IMR-90 (cell line): Measurements from ENCODE around the gene FAM76B. TPM values are rescaled to one million over a fixed set of nuclear protein-coding genes. Genes with fewer than 3 reads are reported as not detected.

Experiments used
- ATAC-seq: fragments of 200-7000 bp; cut with Tn5 transposase; 2 replicates; pipeline ENCODE4 v1.9.1; 2020; ENCODE audit warnings: low read depth, mild to moderate bottlenecking, moderate library complexity
- BruUV-seq: library from RNA; stranded (reverse); fragments of 400-500 nt; replicated peaks from 2 replicates; lab custom pipeline; 2021; lab: Mats Ljungman, UMichigan
- CTCF ChIA-PET: fragments of 300-600 bp; formaldehyde crosslinking; extraction: SDS; loops from one replicate; lab custom pipeline; 2021; ENCODE audit warnings: antibody characterized with exemption; lab: Yijun Ruan, JAX
- POLR2A ChIA-PET: fragments of 300-600 bp; sonication (Branson Sonifier 250); formaldehyde crosslinking; loops from one replicate; lab custom pipeline; 2022; ENCODE audit warnings: antibody characterized with exemption; ENCODE audit not compliant: unreplicated experiment; lab: Charles Lee
- DNase-seq: peaks from one replicate; pipeline ENCODE4 v3.0.0; 2013
- H2AFZ ChIP-seq: replicated peaks from 2 replicates; pipeline ENCODE3; 2013; ENCODE audit warnings: low read length, mild to moderate bottlenecking; ENCODE audit not compliant: poor library complexity
- H2AK5ac ChIP-seq: 2 replicates; pipeline ENCODE4 v1.6.1; 2013; ENCODE audit warnings: low read depth, low read length, inconsistent platforms
- H2AK9ac ChIP-seq: replicated peaks from 2 replicates; pipeline ENCODE3; 2013; ENCODE audit warnings: mild to moderate bottlenecking, low read depth, low read length, moderate library complexity; ENCODE audit not compliant: poor library complexity
- H2BK120ac ChIP-seq: 2 replicates; pipeline ENCODE4 v1.6.1; 2013; ENCODE audit warnings: low read depth, low read length, inconsistent platforms
- H2BK15ac ChIP-seq: 3 replicates; pipeline ENCODE4 v1.6.1; 2013; ENCODE audit warnings: low read depth, low read length, inconsistent platforms
- H2BK20ac ChIP-seq: 2 replicates; pipeline ENCODE4 v1.6.1; 2013; ENCODE audit warnings: low read depth, mild to moderate bottlenecking, inconsistent platforms, low read length, moderate library complexity
- H2BK5ac ChIP-seq: 2 replicates; pipeline ENCODE4 v1.6.1; 2013; ENCODE audit warnings: mild to moderate bottlenecking, low read depth, low read length, inconsistent platforms; ENCODE audit not compliant: poor library complexity, severe bottlenecking
- H3K14ac ChIP-seq: replicated peaks from 2 replicates; pipeline ENCODE4 v1.6.1; 2013; ENCODE audit warnings: low read depth, low read length, inconsistent platforms
- H3K18ac ChIP-seq: 2 replicates; pipeline ENCODE4 v1.6.1; 2013; ENCODE audit warnings: low read depth, low read length, control low read depth
- H3K23ac ChIP-seq: 2 replicates; pipeline ENCODE4 v1.6.1; 2013; ENCODE audit warnings: low read depth, low read length, inconsistent platforms
- H3K27ac ChIP-seq: 2 replicates; pipeline ENCODE4 v1.5.1; 2013; ENCODE audit warnings: mild to moderate bottlenecking, control low read depth, low read length; ENCODE audit not compliant: insufficient read depth
- H3K27me3 ChIP-seq: 2 replicates; pipeline ENCODE4 v1.6.1; 2013; ENCODE audit warnings: low read length; ENCODE audit not compliant: control insufficient read depth, insufficient read depth
- H3K36me3 ChIP-seq: 2 replicates; pipeline ENCODE4 v1.6.1; 2013; ENCODE audit warnings: low read length, mixed read lengths; ENCODE audit not compliant: control insufficient read depth, insufficient read depth
- H3K4ac ChIP-seq: 2 replicates; pipeline ENCODE4 v1.6.1; 2013; ENCODE audit warnings: low read depth, low read length, inconsistent platforms
- H3K4me1 ChIP-seq: 2 replicates; pipeline ENCODE4 v1.6.1; 2013; ENCODE audit warnings: low read length, mixed read lengths; ENCODE audit not compliant: control insufficient read depth, insufficient read depth
- H3K4me2 ChIP-seq: 2 replicates; pipeline ENCODE4 v1.6.1; 2013; ENCODE audit warnings: low read depth, mild to moderate bottlenecking, control low read depth, low read length, moderate library complexity
- H3K4me3 ChIP-seq: 2 replicates; pipeline ENCODE4 v1.5.1; 2013; ENCODE audit warnings: low read depth, mild to moderate bottlenecking, control low read depth, low read length, moderate library complexity; ENCODE audit not compliant: insufficient read depth
- H3K56ac ChIP-seq: 2 replicates; pipeline ENCODE4 v1.6.1; 2013; ENCODE audit warnings: low read length, inconsistent platforms; ENCODE audit not compliant: insufficient read depth; ENCODE audit errors: extremely low read depth
- H3K79me1 ChIP-seq, 2 experiments: 2 replicates each; pipeline ENCODE4 v1.6.1; 2013; ENCODE audit warnings: low read length in 2 of 2, inconsistent platforms in 1 of 2, low read depth in 1 of 2
- H3K9ac ChIP-seq: 2 replicates; pipeline ENCODE4 v1.6.1; 2013; ENCODE audit warnings: low read depth, low read length, control low read depth
- H3K9me1 ChIP-seq: 2 replicates; pipeline ENCODE4 v1.6.1; 2013; ENCODE audit warnings: low read length, inconsistent platforms; ENCODE audit not compliant: insufficient read depth
- H3K9me3 ChIP-seq: 2 replicates; pipeline ENCODE4 v1.6.1; 2013; ENCODE audit warnings: low read length; ENCODE audit not compliant: control insufficient read depth, insufficient read depth
- H4K20me1 ChIP-seq: 2 replicates; pipeline ENCODE4 v1.6.1; 2013; ENCODE audit warnings: low read length, inconsistent platforms; ENCODE audit not compliant: insufficient read depth
- H4K5ac ChIP-seq: 2 replicates; pipeline ENCODE4 v1.6.1; 2013; ENCODE audit warnings: mild to moderate bottlenecking, low read depth, low read length, control low read depth
- H4K8ac ChIP-seq, 2 experiments: 2 replicates each; pipeline ENCODE4 v1.6.1; 2013; ENCODE audit warnings: low read depth in 2 of 2, low read length in 2 of 2, control low read depth in 1 of 2, inconsistent platforms in 1 of 2
- H4K91ac ChIP-seq: 2 replicates; pipeline ENCODE4 v1.6.1; 2013; ENCODE audit warnings: low read depth, low read length, inconsistent platforms; ENCODE audit not compliant: insufficient read depth
- BHLHE40 ChIP-seq: fragments of 150-350 bp; IDR thresholded peaks from 2 replicates; pipeline ENCODE4 v1.6.1; 2016; ENCODE audit warnings: mild to moderate bottlenecking, low read depth, low read length
- MAFK ChIP-seq: IDR thresholded peaks from 2 replicates; pipeline ENCODE4 v1.6.1; 2012; ENCODE audit warnings: low read depth, low read length, improper control_type of control experiment
- MAZ ChIP-seq: IDR thresholded peaks from 2 replicates; pipeline ENCODE4 v1.6.1; 2012; ENCODE audit warnings: low read depth, mild to moderate bottlenecking, low read length, improper control_type of control experiment, moderate library complexity, borderline replicate concordance
- NFE2L2 ChIP-seq: fragments of 150-350 bp; IDR thresholded peaks from 2 replicates; pipeline ENCODE4 v1.6.1; 2016; ENCODE audit warnings: low read depth, mild to moderate bottlenecking, low read length
- POLR2A ChIP-seq: IDR thresholded peaks from 2 replicates; pipeline ENCODE4 v1.6.1; 2012; ENCODE audit warnings: mild to moderate bottlenecking, low read depth, low read length
- RAD21 ChIP-seq: IDR thresholded peaks from 2 replicates; pipeline ENCODE4 v1.6.1; 2012; ENCODE audit warnings: low read length, improper control_type of control experiment
- RCOR1 ChIP-seq: IDR thresholded peaks from 2 replicates; pipeline ENCODE4 v1.6.1; 2012; ENCODE audit warnings: mild to moderate bottlenecking, low read length, improper control_type of control experiment; ENCODE audit not compliant: insufficient replicate concordance
- WGBS, 2 experiments: methylation state at CpG; one replicate each; pipeline versions ENCODE4 v1.1.5 to v1.1.7; 2013; ENCODE audit warnings: missing lambda C conversion rate in 2 of 2; ENCODE audit not compliant: insufficient read length in 1 of 2; ENCODE audit errors: extremely low coverage in 2 of 2; 5-methylcytosine and 5-hydroxymethylcytosine counted together
- dilution Hi-C: fragments of 300-500 bp; cut with HindIII; formaldehyde crosslinking; loops from one replicate; pipeline ENCODE4 v1.14.3; 2018; ENCODE audit warnings: low sequenced_read_pairs; ENCODE audit not compliant: unreplicated experiment
- in situ Hi-C: fragments of 300-500 bp; cut with MboI; formaldehyde crosslinking; loops from 3 replicates; pipeline ENCODE4 v1.14.3; 2019; ENCODE audit warnings: low sequenced_read_pairs, inconsistent platforms, mixed read lengths
- intact Hi-C: fragments of 100-400 bp; cut with micrococcal nuclease; formaldehyde crosslinking; loops from 2 replicates; pipeline ENCODE4 v1.10.0; 2022
- polyA plus RNA-seq, 3 experiments: library from polyadenylated mRNA; depleted of rRNA; stranded (reverse); fragments of >200 nt; gene quantifications; 2 replicates each; pipeline ENCODE4 v1.2.3, GENCODE V29; 2012; ENCODE audit warnings: low replicate concordance in 1 of 3
- total RNA-seq: library from RNA; depleted of rRNA; stranded (reverse); fragments of >200 nt; gene quantifications from 2 replicates; pipeline ENCODE4 v1.2.3, GENCODE V29; 2012
- TF ChIP-seq, protein P1 (sequence below): conservative IDR thresholded peaks from 2 replicates; pipeline ENCODE4 v1.5.1; 2012; ENCODE audit warnings: mild to moderate bottlenecking, low read depth, low read length, improper control_type of control experiment
- TF ChIP-seq, protein P2 (sequence below): fragments of 150-350 bp; IDR thresholded peaks from 2 replicates; pipeline ENCODE4 v1.6.1; 2016; ENCODE audit warnings: low read depth, mild to moderate bottlenecking, low read length, moderate library complexity, borderline replicate concordance
- TF ChIP-seq, protein P3 (sequence below): fragments of 150-350 bp; IDR thresholded peaks from 2 replicates; pipeline ENCODE4 v1.6.1; 2017; ENCODE audit warnings: mild to moderate bottlenecking, antibody characterized with exemption, low read length, low read depth

FAM76B gene
- total and polyA plus RNA-seq, 2 of the 4 experiments (the other 2 are of a cell fraction) = 12.7 to 14.3 TPM

DNA sequence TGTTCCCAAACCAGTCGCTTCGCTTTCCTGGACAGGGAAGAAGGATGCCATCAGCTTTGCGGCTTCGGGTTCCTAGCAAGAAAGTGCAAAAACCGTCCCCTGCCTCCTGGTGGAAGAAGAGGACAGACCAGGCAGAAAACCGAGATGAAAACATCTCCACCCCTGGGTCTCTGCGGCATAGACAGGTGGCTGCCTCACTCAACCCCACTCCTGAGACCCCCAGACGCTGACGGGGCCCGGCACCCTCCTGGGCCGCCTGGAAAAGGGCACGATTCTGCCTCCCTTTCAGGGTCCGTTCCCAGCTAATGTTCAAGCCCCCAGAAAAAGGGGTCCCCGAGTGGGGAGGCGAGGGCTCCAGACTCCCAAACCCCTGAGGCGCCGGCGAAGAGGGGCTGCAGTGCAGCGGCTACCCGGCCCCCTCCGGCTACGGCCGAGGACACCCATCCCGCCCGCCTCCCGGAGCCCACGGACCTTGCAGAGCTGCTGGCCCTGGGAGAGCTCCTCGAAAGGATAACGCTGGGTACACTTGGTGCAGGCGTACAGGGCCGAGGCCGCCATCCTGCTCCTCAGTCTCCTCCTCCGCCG is 569 bp downstream of the FAM76B start (continued):
- TF ChIP-seq, protein P1, sequence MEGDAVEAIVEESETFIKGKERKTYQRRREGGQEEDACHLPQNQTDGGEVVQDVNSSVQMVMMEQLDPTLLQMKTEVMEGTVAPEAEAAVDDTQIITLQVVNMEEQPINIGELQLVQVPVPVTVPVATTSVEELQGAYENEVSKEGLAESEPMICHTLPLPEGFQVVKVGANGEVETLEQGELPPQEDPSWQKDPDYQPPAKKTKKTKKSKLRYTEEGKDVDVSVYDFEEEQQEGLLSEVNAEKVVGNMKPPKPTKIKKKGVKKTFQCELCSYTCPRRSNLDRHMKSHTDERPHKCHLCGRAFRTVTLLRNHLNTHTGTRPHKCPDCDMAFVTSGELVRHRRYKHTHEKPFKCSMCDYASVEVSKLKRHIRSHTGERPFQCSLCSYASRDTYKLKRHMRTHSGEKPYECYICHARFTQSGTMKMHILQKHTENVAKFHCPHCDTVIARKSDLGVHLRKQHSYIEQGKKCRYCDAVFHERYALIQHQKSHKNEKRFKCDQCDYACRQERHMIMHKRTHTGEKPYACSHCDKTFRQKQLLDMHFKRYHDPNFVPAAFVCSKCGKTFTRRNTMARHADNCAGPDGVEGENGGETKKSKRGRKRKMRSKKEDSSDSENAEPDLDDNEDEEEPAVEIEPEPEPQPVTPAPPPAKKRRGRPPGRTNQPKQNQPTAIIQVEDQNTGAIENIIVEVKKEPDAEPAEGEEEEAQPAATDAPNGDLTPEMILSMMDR = peak; percentile 42

DNA sequence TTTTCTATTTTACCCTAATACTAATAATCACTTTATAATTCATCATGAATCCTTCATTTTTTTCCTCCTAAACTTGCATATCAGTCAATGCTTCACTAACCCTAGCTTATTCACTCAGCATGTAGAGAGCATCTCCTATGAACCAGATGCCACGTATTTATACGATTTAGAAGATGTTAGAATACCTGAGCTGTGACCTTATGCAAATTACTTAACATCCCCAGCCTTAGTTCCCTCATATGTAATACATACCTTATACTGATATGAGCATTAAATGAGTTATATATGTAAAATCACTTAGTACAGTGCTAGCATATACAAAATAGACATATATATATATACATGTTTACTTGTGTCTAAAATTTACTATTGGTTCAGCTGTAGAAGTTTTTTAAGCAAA is 9.0 kb downstream of the FAM76B start:
- BruUV-seq = no TSS peak
- H3K18ac ChIP-seq = no peak overlapping the region
- H3K9ac ChIP-seq = no peak overlapping the region
- CTCF ChIA-PET = interaction anchor here (1.3 kb wide), 1 partner anchor 9 kb away, joined by 4 read pairs; the partner anchor contains the start of gene FAM76B
- no peak overlapping the region for H2BK15ac ChIP-seq
- ATAC-seq = no peak
- no peak for DNase-seq
- no peak overlapping the region for H3K23ac ChIP-seq
- intact Hi-C loops (no loop called here), dilution Hi-C loops (no loop called here), in situ Hi-C loops (no loop called here)
- H2AK9ac ChIP-seq = no peak overlapping the region
- H3K9me1 ChIP-seq = no peaks in the 10 kb centered on the region
- peaks cover 15% of the 10 kb centered on the region for H3K36me3 ChIP-seq
- no peak overlapping the region for H3K4me2 ChIP-seq
- H2AK5ac ChIP-seq = no peak overlapping the region
- no peaks in the 10 kb centered on the region for H3K9me3 ChIP-seq
- no peaks in the 10 kb centered on the region for H4K20me1 ChIP-seq
- H3K4me3 ChIP-seq = no peak overlapping the region
- no CpG with 5 or more reads among the region's 2 CpGs for WGBS, 2 experiments
- H3K4ac ChIP-seq = no peak overlapping the region
- no peaks in the 10 kb centered on the region for H3K4me1 ChIP-seq
- peaks cover 2 to 8% of the 10 kb centered on the region in 2 experiments; a peak in 2 of 4 replicates for H3K79me1 ChIP-seq
- no peaks in the 10 kb centered on the region for H3K27me3 ChIP-seq
- no peak overlapping the region for H2BK5ac ChIP-seq
- no peak overlapping the region for H3K14ac ChIP-seq
- H4K5ac ChIP-seq = no peak overlapping the region
- H4K91ac ChIP-seq = no peak overlapping the region
- POLR2A ChIA-PET = interaction anchor here (0.6 kb wide), 1 partner anchor 615 kb away, joined by 4 read pairs; no protein-coding TSS in a partner anchor
- H2BK120ac ChIP-seq = no peak overlapping the region
- no peak overlapping the region for H2AFZ ChIP-seq
- no peak overlapping the region for H4K8ac ChIP-seq
- H2BK20ac ChIP-seq = no peak overlapping the region
- H3K56ac ChIP-seq = no peak overlapping the region
- H3K27ac ChIP-seq = no peak overlapping the region
- no peak for TF ChIP-seq POLR2A
- no peak for TF ChIP-seq RCOR1
- TF ChIP-seq, protein P2, sequence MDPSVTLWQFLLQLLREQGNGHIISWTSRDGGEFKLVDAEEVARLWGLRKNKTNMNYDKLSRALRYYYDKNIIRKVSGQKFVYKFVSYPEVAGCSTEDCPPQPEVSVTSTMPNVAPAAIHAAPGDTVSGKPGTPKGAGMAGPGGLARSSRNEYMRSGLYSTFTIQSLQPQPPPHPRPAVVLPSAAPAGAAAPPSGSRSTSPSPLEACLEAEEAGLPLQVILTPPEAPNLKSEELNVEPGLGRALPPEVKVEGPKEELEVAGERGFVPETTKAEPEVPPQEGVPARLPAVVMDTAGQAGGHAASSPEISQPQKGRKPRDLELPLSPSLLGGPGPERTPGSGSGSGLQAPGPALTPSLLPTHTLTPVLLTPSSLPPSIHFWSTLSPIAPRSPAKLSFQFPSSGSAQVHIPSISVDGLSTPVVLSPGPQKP = no peak
- TF ChIP-seq BHLHE40 = no peak
- no peak for TF ChIP-seq MAZ
- TF ChIP-seq, protein P3, sequence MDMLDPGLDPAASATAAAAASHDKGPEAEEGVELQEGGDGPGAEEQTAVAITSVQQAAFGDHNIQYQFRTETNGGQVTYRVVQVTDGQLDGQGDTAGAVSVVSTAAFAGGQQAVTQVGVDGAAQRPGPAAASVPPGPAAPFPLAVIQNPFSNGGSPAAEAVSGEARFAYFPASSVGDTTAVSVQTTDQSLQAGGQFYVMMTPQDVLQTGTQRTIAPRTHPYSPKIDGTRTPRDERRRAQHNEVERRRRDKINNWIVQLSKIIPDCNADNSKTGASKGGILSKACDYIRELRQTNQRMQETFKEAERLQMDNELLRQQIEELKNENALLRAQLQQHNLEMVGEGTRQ = no peak
- no peak for TF ChIP-seq RAD21
- TF ChIP-seq, protein P1 = no peak
- no peak for TF ChIP-seq NFE2L2
- TF ChIP-seq MAFK = no peak
